Epithelial cell of prostate (primary cell): ENCODE measurements around the gene MSN.

Experiments used
- DNase-seq: peaks from one replicate; pipeline ENCODE4 v3.0.0-alpha.2; 2011; ENCODE audit warnings: low read depth, low spot score
- H3K27ac ChIP-seq: fragments of 450-650 bp; 2 replicates; pipeline ENCODE4 v1.5.1; 2017; ENCODE audit warnings: mild to moderate bottlenecking

The MSN gene

DNA sequence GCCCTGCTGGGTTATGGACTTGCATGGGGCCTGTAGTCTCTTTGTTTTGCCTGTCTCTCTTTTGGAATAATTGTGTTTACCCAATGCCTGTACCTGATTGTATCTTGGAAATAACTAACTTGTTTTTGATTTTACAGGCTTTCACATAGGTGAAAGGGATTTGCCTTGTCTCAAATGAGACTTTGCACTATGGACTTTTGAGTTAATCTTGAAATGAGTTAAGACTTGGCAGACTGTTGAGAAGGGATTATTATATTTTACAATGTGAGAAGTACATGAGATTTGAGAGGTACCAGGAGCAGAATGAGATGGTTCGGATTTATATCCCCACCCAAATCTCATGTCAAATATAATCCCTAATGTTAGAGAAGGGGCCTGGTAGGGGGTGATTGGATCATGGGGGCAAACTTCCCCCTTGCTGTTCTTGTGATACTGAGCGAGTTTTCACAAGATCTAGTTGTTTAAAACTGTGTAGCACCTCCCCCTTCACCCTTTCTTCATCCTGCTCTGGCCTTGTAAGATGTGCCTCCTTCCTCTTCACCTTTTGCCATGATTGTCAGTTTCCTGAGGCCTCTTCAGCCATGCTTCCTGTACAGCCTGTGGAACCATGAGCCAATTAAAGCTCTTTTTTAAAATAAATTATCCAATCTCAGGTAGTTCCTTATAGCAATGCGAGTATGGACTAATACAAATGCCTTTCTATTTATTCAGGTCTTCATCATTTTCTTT lies 102.3 kb downstream of the MSN start:
- no peak overlapping the region for H3K27ac ChIP-seq
- no peak for DNase-seq

DNA sequence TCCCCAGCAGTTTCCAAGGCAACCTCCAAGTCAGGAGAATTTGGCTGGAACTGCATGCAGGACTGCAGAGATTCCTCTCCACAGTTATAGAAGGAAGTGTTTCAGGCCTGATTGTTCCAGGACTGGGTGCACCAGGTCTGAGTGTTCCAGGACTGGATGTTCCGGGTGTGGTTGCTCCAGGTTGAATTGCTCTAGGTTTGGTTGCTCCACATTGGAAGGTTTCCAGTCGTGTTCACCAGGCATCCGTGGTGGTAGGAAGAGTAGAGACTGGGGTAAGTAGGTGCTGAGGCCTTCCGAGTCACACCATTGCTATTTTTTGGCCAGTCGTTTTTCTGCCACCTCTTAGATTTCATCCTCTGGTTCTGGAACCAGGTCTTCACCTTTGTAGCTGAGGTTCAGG lies 105.4 kb downstream of the MSN start:
- DNase-seq: no peak
- peak overlapping the region; percentile 12 for H3K27ac ChIP-seq

DNA sequence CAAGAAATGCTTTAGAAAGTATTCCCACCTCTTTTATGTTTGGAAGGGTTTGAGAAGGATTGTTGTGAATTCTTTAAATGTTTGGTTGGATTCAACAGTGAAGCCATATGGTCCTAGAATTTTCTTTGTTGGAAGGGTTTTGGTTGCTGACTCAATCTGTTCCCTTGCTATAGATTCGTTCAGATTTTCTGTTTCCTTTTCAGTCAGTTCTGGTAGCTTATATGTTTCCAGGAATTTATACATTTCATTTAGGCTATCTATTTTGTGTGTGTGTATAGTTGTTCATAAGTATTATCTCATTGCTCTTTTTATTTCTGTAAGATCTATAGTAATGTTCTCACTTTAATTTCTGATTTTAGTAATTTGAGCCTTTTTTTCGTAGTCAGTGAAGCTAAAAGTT lies 114.4 kb downstream of the MSN start:
- H3K27ac ChIP-seq: no peak overlapping the region
- DNase-seq: no peak

DNA sequence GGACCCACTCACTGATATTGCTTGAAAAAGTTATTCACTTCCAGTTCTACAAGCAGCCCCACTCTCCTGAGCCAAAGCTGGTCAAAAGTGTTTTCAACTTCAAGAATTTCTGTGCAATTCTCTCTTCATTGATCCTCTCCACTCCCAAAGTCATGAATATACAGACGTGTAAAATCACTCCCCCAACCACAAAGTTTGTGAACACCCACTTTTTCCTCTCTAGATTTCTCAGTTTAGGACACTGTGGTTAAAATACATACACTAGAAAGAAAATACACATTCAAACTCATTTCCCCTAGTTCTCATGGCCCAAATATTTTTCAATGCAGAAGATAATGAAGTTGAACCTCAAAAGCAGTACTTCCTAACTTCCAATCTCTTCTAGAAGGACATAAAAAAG lies 116.3 kb downstream of the MSN start:
- no peak overlapping the region for H3K27ac ChIP-seq
- no peak for DNase-seq
